ENCODE measurements around the gene ST3GAL2. TPM values are rescaled to one million over a fixed set of nuclear protein-coding genes. Genes with fewer than 3 reads are reported as not detected.
A peak's percentile ranks its signal among the peaks of the same experiment; 100 is the strongest.

The ST3GAL2 gene
- total and polyA plus RNA-seq, 10 of the 15 experiments (the other 5 are each of a cell fraction or from before 2014, with no cell fraction given): 0.95 to 61.7 (median 25.9) TPM

- TF ChIP-seq YY1 (IDR thresholded peaks at IDR 0.05; ENCODE audit: low read depth, low read length) (peak; percentile 92), SREBF2 (IDR thresholded peaks at IDR 0.05; ENCODE audit: low read length) (no peak), CREM (IDR thresholded peaks at IDR 0.05; ENCODE audit: low read depth) (peak; percentile 83; the same call in 1 of the 2 replicates), NR2C1 (IDR thresholded peaks at IDR 0.05) (no peak), RFX5 (IDR thresholded peaks at IDR 0.05; ENCODE audit: low read depth, low read length) (no peak), SRF (IDR thresholded peaks at IDR 0.05; ENCODE audit: low read depth in 2 of 2, low read length in 2 of 2) (no peak), BCL3 (IDR thresholded peaks at IDR 0.05; ENCODE audit: borderline replicate concordance, insufficient read depth, low read depth, low read length, poor library complexity, severe bottlenecking) (peak; percentile 90), RELA (IDR thresholded peaks at IDR 0.05; ENCODE audit: borderline replicate concordance, partially characterized antibody) (peak; percentile 54), NRF1 (conservative IDR thresholded peaks at IDR 0.05; ENCODE audit: low read depth, low read length) (no peak), NKRF (conservative IDR thresholded peaks at IDR 0.05) (0 out of 2 replicates have a peak, but pooled peaks have one; percentile 46), IKZF2 (IDR thresholded peaks at IDR 0.05) (peak; percentile 100), GATAD2B (conservative IDR thresholded peaks at IDR 0.05; ENCODE audit: low read depth) (peak; percentile 96), TCF7 (IDR thresholded peaks at IDR 0.05; ENCODE audit: borderline replicate concordance) (no peak), TCF12 (IDR thresholded peaks at IDR 0.05; ENCODE audit: low read depth, low read length) (peak; percentile 73), RUNX3 (IDR thresholded peaks at IDR 0.05; ENCODE audit: low read length) (no peak), CHD1 (IDR thresholded peaks at IDR 0.05; ENCODE audit: low read depth, low read length) (no peak), NR2C2 (IDR thresholded peaks at IDR 0.05; ENCODE audit: borderline replicate concordance, control insufficient read depth, insufficient read length, low read depth) (no peak), CHD4 (IDR thresholded peaks at IDR 0.05) (0 out of 2 replicates have a peak, but pooled peaks have one; percentile 75)
- TF ChIP-seq, protein P1, sequence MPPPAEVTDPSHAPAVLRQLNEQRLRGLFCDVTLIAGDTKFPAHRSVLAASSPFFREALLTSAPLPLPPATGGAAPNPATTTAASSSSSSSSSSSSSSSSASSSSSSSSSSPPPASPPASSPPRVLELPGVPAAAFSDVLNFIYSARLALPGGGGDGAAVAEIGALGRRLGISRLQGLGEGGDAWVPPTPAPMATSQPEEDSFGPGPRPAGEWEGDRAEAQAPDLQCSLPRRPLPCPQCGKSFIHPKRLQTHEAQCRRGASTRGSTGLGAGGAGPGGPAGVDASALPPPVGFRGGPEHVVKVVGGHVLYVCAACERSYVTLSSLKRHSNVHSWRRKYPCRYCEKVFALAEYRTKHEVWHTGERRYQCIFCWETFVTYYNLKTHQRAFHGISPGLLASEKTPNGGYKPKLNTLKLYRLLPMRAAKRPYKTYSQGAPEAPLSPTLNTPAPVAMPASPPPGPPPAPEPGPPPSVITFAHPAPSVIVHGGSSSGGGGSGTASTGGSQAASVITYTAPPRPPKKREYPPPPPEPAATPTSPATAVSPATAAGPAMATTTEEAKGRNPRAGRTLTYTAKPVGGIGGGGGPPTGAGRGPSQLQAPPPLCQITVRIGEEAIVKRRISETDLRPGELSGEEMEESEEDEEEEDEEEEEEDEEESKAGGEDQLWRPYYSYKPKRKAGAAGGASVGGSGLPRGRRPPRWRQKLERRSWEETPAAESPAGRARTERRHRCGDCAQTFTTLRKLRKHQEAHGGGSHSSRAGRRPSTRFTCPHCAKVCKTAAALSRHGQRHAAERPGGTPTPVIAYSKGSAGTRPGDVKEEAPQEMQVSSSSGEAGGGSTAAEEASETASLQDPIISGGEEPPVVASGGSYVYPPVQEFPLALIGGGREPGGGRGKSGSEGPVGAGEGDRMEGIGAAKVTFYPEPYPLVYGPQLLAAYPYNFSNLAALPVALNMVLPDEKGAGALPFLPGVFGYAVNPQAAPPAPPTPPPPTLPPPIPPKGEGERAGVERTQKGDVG (CRISPR knock-in tag; IDR thresholded peaks at IDR 0.05): no peak
- TF ChIP-seq, protein P2, sequence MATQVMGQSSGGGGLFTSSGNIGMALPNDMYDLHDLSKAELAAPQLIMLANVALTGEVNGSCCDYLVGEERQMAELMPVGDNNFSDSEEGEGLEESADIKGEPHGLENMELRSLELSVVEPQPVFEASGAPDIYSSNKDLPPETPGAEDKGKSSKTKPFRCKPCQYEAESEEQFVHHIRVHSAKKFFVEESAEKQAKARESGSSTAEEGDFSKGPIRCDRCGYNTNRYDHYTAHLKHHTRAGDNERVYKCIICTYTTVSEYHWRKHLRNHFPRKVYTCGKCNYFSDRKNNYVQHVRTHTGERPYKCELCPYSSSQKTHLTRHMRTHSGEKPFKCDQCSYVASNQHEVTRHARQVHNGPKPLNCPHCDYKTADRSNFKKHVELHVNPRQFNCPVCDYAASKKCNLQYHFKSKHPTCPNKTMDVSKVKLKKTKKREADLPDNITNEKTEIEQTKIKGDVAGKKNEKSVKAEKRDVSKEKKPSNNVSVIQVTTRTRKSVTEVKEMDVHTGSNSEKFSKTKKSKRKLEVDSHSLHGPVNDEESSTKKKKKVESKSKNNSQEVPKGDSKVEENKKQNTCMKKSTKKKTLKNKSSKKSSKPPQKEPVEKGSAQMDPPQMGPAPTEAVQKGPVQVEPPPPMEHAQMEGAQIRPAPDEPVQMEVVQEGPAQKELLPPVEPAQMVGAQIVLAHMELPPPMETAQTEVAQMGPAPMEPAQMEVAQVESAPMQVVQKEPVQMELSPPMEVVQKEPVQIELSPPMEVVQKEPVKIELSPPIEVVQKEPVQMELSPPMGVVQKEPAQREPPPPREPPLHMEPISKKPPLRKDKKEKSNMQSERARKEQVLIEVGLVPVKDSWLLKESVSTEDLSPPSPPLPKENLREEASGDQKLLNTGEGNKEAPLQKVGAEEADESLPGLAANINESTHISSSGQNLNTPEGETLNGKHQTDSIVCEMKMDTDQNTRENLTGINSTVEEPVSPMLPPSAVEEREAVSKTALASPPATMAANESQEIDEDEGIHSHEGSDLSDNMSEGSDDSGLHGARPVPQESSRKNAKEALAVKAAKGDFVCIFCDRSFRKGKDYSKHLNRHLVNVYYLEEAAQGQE (IDR thresholded peaks at IDR 0.05; ENCODE audit: low read depth, low read length): no peak; the same call in 1 of the 2 replicates
Measured at GRCh38 chr16:70430667-70431536, 8.0 kb downstream of the ST3GAL2 start (continued).

Data from GM12878 (cell line).